Inflammatory macrophage treated with lipopolysaccharide for 4 hours (primary cell): ENCODE results near the gene TNNI3K.

ENCODE experiments used
- DNase-seq: peaks from one replicate; pipeline ENCODE4 v3.0.0-alpha.2; 2020

TNNI3K gene

GRCh38 chr1:74453277-74453676, 218.1 kb downstream of the TNNI3K start:
- DNase-seq, result no peak

GRCh38 chr1:74455390-74455789, 220.2 kb downstream of the TNNI3K start:
- DNase-seq, result no peak

GRCh38 chr1:74457253-74457652, 222.1 kb downstream of the TNNI3K start:
- DNase-seq, result no peak

GRCh38 chr1:74463333-74463988, 228.3 kb downstream of the TNNI3K start:
- no peak for DNase-seq

GRCh38 chr1:74464037-74464436, 228.8 kb downstream of the TNNI3K start:
- no peak for DNase-seq

- no peak for DNase-seq
Measured at GRCh38 chr1:74465193-74465681, 230.1 kb downstream of the TNNI3K start.

GRCh38 chr1:74467786-74468377, 232.7 kb downstream of the TNNI3K start:
- DNase-seq, result no peak

GRCh38 chr1:74468982-74469603, 233.9 kb downstream of the TNNI3K start:
- DNase-seq, result peak; percentile 15

- no peak for DNase-seq
Measured at GRCh38 chr1:74470251-74470650, 235.1 kb downstream of the TNNI3K start.

GRCh38 chr1:74470936-74471335, 235.7 kb downstream of the TNNI3K start:
- DNase-seq, result no peak

- no peak for DNase-seq
Measured at GRCh38 chr1:74471470-74471869, 236.3 kb downstream of the TNNI3K start.

- no peak for DNase-seq
Measured at GRCh38 chr1:74474585-74474984, 239.4 kb downstream of the TNNI3K start.

- DNase-seq, result no peak
Measured at GRCh38 chr1:74478979-74479378, 243.8 kb downstream of the TNNI3K start.

GRCh38 chr1:74480068-74480467, 244.9 kb downstream of the TNNI3K start:
- no peak for DNase-seq

- no peak for DNase-seq
Measured at GRCh38 chr1:74481607-74482006, 246.4 kb downstream of the TNNI3K start.

GRCh38 chr1:74485622-74486021, 250.4 kb downstream of the TNNI3K start:
- DNase-seq, result no peak

GRCh38 chr1:74486036-74486435, 250.8 kb downstream of the TNNI3K start:
- DNase-seq, result no peak

- no peak for DNase-seq
Measured at GRCh38 chr1:74496669-74497068, 261.5 kb downstream of the TNNI3K start.

- no peak for DNase-seq
Measured at GRCh38 chr1:74498901-74499300, 263.7 kb downstream of the TNNI3K start.

GRCh38 chr1:74502432-74502831, 267.2 kb downstream of the TNNI3K start:
- DNase-seq, result no peak

- DNase-seq, result no peak
Measured at GRCh38 chr1:74502858-74503257, 267.7 kb downstream of the TNNI3K start.

- peak; percentile 5 for DNase-seq
Measured at GRCh38 chr1:74504125-74504932, 269.1 kb downstream of the TNNI3K start.

- no peak for DNase-seq
Measured at GRCh38 chr1:74504933-74505512, 269.8 kb downstream of the TNNI3K start.
